Renal pelvis (tissue), 4 donors: ENCODE measurements around the gene PRPF4. TPM values are rescaled to one million over a fixed set of nuclear protein-coding genes. Genes with fewer than 3 reads are reported as not detected.
"Not testable (repeated sequence)": the region's sequence is repeated elsewhere in the genome, so short reads cannot be mapped to it uniquely, and the experiment has no call there.

Source experiments
- DNase-seq: peaks from one replicate; pipeline ENCODE4 v3.0.0-alpha.2; 2013
- polyA plus RNA-seq, 3 donors: library from polyadenylated mRNA; unstranded; fragments of 120-200 nt; gene quantifications; one replicate each; pipeline ENCODE4 v1.2.1, GENCODE V29; 2013; ENCODE audit not compliant: insufficient read length in 3 of 3

PRPF4 gene
- polyA plus RNA-seq, 3 donors, result 30.6 to 42.9 (median 40.3) TPM

DNA sequence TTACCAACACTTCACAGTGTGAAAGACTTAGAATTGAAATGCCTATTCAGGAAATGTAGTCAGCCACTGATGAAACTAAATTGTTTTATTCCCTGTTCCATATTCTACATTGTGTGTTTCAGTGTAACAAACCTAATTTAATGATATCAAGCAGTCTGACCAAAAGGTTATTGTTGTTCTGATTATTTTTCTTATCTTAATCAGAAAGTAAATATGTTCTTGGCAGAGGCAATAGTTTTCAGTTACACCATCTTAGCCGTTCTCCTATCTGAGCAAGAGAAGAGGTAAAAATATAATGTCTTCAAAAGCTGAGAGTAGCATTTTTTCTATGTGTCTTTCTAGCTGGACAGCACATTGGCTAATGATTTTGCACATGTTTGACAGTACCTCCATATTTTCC lies 17.2 kb upstream of the PRPF4 start:
- no peak for DNase-seq

DNA sequence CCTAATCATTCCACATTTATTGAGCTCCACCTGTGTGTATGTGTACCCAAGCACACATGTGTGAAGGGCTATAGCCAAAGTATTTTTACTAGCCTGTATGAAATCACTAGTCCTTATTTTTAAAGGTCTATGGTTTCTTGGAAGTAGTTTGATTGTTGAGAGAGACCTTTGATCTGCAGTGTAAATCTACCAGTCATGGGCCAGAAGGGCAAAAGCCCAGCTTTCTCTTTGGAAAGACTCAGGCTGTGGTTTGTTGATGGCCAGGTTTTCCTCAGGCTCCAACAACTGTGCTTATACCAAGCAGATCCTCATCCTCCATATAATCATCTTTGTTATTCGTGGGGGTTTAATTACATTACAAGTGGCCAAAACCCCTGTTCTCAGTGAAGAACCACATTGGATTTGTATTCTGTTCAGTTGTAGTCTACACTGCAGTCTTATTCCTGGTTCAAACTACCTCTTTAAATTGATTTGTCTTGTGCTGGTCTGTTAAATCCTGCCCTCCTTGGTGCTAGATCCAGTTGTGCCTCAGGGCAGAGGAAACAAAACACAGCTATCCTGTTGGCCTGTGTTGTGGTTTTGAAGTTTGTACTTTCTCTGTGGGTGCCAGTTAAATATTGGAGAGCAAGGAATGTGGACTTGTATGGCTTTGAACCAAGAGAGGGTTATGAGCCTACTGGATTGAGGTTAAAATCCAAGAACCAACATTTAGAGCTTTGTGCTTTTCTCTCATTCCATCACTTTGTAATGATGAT lies 13.4 kb upstream of the PRPF4 start:
- DNase-seq, result no peak

DNA sequence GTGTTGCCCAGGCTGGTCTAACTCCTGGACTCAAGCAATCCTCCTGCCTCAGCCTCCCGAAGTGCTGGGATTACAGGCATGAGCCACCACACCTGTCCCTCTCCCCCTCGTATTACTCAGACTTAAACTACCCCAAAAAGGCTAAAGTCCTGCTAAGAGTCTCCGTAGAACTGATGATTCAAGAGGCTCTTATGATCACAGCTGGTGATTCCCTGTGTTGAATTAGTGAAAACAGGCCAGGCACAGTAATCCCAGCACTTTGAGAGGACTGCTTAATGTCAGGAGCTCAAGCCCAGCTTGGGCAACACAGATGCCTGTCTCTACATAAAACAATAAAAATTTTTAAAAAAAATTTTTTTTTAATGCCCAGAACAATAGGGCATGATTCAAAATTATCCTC lies 9.3 kb upstream of the PRPF4 start:
- DNase-seq, result no peak

DNA sequence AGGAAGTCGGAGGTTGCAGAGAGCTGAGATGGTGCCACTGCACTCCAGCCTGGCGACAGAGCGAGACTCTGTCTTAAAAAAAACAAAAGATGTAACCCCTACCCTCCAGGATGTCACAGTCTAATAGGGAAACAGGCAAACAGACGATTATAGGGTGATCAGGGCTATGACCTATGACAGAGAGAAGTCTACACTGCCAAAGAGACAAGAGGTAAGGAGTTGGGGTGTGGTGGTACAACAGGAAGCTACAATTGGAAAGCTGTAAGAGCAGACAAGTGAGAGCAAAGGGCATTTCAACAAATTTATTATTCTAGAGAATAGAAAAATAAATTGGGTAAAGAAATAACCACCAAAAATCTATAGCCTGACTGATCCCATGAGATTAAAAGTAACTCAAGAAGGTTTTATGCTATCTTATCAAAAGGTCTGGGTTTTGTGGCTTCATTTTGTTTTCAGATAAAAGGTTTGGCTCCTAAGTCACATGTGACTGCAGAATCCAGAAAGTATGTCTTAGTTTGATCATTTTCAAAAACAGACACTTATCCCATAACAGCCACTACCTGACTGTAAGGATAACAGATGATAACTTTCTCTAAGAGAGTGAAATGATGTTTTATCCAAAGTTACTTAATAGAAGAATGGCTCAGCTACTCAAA lies 7.4 kb upstream of the PRPF4 start:
- DNase-seq, result no peak

DNA sequence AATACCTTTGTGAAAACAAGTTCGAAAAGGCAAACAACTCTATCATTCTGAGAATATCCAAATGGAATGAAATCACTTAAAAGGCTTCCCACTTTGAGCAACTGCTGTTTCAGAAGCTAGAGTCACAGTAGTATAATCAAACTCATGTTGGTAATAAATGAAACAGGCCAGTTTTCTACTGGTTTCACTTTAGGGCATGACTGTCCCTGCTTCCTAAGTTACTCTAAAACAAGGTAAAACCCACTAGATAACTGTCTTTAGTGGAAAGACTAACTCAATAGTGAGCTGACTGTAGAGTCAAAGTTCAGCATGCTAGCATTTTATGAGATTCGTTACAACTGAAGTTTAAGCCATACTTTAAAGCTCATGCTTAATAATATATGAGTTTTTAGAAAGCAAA lies 6.1 kb upstream of the PRPF4 start:
- no peak for DNase-seq

DNA sequence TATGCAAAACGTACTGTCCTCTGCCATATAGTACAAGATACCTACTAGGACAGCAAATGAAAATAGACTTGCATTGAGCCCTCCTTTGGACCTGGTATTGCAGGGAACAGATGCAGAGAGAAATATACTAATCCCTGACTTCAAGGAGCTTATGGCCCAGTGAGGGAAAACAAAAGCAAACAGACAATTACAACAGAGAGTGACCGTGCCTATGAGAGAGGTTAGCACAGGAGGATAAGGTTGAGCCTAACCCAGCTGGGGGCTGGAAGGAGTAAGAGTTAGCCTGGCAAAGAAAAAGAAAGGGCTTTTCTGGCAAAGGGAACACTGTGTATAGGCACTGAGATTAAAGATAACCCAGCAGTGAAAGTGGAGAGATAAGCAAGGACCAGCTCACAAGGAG lies 5.6 kb upstream of the PRPF4 start:
- no peak for DNase-seq

DNA sequence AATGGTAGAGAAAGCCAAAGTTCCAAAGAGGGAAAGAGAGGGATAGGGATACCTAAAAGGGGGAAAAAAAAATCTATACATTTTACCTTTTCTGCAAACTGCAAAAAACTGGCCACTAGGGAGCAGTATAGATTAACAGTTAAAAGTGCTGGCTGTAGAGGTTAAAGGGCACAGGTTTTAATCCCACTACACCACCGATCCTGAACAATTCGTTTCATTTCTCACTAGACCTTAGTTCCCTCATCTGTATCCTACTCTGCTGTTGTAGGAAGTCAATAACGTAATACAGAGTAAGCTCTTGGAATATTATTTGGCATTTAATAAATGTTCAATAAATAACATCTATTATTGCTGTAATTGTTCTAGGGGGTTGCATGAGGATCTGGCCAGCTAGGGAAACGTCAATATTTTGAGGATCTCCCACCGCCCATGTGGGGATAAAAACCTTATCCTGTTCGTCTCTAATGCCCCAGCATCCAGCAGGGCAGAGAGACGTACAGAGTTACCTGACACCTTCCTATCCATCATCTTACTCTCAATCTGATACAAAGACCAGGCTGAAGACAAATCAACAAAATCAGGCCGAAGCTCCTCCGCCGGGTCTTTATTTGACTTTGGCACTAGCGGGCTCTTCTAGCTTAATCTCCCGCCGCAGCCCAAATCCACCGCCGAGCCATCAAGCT lies 843 bp upstream of the PRPF4 start:
- peak; percentile 72 for DNase-seq

DNA sequence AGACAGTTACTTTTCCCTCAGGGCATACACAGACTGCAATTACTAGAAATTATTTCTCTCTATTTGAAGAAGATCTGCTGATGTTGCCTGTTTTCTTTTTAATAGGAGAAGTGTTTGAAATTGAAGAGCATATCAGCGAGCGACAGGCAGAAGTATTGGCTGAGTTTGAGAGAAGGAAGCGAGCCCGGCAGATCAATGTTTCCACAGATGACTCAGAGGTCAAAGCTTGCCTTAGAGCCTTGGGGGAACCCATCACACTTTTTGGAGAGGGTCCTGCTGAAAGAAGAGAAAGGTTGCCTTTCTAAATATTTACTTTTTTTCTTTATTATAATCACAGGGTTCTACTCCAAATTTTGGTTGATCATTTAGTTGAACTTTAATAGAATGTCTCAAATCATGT lies 3.4 kb downstream of the PRPF4 start:
- no peak for DNase-seq

DNA sequence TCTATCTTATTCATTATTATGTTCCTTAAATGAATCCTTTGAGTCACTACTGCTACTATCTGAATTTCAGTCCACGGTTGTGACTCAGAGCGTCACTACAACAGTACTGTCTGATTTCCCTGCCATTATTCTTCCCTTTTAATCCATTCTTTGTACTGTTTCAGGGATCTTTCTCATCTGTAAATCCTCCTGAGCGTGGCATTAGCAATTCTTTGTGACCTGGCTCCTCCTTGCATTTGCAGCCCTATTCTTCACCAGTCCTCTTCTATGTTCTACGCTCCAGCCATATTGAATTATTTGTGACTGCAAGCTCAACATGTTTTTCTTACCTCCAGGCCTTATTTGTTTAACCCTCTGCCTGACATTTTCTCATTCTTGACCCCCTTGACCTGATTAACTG lies 5.9 kb downstream of the PRPF4 start:
- no peak for DNase-seq

DNA sequence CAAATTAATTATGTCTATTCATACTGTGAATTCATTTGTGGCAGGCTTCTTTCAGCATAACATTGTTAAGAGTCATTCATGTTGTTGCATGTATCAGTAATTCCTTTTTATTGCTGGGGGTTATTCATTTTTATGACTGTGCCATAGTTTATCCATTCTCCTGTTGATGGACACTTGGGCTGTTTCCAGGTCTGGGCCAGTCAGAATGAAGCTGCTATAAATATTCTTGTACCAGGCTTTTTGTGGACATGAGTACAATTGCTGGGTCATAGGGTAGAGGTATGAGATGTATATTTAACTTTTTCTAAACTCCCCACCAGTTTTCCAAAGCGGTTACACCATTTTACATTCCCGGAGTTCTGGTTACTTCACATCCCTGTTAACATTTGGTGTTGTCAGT lies 13.6 kb downstream of the PRPF4 start:
- DNase-seq, result no peak

DNA sequence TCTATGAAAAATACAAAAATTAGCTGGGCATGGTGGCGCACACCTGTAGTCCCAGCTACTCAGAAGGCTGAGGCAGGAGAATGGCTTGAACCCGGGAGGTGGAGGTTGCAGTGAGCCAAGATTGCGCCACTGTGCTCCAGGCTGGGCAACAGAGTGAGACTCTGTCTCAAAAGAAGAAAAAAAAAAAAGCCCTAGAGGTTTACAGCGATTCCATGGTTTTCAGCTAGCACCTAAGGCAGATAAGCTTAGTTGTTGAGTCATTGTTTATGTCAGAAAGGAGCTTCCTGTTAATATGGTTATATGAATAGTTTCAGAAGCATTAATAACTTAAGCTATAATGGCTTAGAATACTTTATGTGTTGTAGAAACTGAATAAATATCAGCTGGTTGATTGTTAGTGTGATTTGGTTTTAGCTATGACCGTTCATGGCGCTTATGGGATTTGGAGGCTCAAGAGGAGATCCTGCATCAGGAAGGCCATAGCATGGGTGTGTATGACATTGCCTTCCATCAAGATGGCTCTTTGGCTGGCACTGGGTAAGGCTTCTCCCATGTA lies 14.7 kb downstream of the PRPF4 start:
- DNase-seq, result no peak

DNA sequence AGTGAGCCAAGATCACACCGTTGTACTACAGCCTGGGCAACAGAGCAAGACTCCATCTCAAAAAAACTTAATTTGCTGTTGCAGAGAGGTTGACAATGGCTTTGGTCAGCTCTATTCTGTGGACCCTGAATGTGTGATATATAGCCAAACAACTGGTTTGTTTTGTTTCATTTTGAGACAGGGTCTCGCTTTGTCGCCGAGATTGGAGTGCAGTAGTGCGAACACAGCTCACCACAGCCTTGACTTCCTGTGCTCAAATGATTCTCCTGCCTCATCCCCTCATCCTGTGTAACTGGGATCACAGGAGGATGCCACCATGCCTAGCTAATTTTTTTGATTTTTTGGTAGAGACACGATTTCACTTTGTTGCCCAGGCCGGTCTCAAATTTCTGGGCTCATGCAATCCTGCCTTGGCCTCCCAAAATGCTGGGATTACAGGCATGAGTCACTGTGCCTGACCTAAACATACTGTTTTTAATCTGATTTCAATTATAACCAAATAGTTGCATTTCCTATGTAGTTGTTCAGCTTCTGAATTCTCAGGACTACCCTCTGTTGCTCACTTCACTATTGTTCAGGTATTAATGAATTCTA lies 17.9 kb downstream of the PRPF4 start:
- no peak for DNase-seq

DNA sequence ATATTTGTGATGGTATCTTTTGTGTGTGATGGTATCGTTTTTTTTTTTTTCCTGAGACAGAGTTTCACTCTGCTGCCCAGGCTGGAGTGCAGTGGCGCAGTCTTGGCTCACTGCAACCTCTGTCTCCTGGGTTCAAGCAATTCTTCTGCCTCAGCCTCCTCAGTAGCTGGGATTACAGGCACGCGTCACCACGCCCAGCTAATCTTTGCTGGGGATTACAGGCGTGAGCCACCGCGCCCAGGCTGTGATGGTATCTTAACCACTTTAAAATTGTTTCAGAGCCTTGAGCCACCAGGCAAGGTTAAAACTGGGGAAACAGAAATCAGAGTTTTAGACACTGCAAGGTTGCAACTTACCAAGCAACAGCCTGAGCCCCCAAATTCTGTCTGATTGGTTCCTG lies 20.8 kb downstream of the PRPF4 start:
- DNase-seq, result not testable (repeated sequence)

DNA sequence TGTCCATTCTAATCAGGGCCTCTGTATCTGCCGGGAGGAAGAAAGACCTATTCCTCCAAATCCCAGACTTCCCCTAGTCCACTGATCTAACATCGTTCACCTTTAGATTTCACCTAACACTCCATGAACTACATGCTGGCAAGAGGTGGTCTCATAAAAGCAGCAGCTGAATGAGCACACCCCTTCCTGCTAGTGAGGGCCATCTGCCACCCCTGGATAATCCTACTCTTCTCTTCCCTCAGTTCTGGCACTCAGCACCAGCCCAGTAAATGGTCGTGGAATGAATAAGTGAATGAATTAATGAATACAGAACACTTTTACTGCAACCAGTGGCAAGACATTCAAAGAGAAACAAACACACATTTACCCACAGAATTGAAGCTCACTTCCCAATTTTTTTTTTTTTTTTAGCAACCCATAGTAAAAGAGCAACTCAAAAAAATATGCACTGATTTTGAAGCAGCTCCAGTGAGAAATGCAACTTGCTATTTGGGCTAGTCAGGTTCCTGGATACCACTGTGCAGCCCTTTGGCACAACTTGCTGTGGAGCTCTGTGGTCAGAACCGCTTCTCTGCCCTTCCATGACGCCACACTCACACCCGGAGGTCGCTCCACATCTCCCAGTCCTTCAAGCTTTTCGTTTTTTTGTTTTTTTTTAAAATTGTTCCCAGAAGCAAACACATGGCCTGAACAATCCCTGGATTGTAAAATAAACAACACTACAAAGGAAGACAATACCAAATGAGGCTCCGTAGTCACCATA lies 21.5 kb downstream of the PRPF4 start:
- no peak for DNase-seq

DNA sequence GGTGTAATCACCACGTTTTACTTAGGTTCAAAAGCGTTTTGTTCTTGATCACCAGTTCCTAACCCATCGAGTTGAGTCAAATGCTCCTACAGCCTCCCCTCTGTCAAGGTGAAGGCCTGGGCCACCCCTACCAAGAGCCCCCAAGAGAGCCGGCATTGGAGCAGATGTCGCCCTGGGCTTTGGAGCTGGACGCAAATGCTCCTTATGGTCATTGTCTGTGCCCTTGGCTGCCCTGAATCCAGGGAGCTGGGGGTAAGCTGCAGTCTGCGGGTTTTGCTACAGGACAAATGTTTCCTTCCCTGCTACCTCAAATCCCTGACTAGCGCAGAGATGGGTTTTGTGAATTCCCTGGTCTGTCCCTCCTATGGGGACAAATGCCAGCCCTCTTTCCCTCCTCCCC lies 22.9 kb downstream of the PRPF4 start:
- no peak for DNase-seq

DNA sequence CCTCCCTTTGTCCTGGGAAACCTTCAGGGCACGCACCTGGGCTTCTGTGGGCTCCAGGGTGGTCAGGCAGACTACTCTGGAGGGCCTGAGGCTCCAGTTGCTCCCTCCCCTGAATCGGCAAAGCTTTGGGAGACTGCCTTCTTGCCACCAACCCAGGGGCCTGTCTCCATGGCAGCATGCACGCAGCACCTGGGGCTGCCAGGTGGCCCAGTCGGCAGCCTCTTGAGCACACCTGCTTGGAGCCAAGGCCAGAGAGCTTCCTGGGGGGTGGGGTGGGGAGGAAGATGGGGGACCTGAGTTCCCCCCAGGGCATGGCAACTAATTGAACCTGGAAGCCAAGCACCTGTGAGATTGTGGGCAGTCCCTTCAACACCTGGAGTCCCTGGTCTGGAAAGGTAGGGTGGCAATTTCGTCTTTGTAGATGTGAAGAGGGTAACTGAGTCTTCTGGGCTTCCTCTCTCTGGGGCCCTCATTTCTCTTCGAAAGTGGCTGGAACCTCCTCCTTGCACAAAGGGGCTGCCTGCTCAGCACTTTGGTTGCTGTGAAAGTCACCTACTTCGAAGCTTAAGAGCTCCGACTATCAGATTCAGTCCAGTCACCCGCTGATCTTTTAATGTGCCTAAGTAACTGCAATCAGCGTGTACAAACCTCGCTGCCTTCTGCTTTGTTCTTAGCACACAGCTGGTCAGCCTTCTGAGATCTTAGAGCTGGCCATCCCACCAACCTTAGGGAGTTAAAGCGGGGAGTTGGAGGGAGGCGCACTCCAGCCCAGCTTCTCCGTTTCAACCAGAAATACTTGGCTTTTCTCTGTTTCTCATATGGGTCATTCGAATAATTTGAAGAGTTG lies 23.7 kb downstream of the PRPF4 start:
- DNase-seq, result no peak

DNA sequence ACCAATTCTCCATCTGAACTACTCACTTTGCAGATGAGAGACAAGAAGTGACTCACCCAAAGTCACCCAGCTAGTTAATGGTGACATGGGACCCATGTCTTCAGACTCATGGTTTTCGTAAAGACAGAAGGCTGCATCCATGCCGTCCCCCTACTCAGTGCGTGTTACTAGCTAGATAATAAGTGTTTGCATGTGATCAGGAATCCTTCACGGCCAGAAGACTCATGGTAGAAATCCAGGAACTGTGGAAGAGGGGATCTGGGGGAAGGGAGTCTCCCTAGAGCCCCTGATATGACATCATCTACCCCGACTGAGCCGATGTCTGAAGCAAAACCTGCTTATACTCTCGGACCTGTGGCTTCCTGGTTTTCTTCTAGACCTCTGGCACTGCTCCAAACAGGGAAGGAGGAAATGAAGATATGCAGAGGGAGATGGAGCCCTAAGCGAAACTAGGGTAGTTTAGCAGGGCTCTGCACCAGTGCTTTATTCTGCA lies 24.4 kb downstream of the PRPF4 start:
- no peak for DNase-seq

DNA sequence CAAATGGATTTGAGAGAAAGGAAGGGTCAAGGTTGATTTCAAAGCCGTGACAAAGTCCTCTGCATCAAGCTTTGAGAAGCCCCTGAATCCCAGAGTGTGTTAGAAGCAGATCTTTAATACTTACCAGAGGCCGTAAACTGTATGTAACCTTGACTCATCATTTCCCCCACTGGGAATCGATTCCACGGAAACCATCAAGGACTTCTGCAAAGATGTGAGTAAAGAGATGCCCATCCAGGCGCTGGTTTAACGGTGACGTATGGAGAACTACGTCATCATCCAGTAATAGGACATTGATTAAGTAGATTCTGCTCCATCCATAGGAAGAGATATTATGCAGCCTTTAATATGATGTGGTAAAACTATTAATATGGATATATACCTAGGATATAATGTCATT lies 26.1 kb downstream of the PRPF4 start:
- no peak for DNase-seq

DNA sequence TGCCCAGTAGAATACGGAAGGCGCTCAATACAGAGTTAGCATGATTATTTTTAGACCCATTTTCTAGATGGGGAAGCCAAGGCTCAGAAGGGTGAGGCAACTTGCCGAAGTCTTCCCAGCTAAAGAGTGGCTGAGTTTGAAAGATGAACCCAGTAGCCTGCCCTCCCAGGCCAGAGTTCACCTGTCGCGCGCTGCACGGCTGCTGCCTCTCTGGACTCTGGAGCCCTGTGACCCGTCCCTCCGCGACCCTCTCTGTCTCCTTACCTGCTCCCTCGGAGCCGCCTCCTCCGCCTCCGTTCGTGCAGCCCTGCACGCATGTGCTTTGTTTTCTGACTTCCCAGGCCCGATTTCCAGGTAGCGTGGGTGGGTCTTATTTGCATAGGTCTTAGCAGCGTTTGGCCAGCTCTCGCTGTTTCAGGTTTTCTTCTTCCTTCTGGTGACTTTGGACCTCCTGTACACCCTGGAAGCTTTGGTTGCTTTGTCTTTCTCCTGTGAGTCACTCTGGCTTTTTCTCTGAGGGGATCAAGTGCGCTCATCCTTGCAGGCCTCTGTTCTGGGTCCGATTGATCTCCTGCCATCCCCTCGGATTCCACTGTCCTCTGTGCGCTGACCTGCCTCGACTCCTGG lies 27.4 kb downstream of the PRPF4 start, which contains the start of gene RNF183:
RNF183 (minus strand) TSS at position 585 of the 627 bp plus-strand sequence. CDS start 5,192 bp downstream, outside the sequence.
- no peak for DNase-seq

DNA sequence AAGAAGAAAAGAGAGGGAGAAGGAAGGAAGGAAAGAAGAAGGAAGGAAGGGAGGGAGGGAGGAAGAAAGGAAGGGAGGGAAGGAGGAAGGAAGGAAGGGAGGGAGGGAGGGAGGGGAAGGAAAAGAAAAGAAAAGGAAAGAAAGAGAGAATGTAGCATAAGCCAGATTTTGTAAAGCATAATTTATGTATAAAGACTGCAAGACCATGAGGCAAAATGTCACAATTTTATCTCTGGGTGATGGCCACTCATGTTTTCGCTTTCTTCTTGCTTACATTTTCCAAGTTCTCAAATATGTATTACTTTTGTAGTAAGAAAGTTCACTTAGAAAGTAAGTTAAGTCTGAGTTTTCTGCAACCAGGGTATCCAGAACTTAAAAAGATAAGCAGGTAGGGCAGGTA lies 31.1 kb downstream of the PRPF4 start:
- no peak for DNase-seq
